Lower leg skin (tissue), 3 donors: ENCODE data around the gene DCANP1.

ENCODE experiments used
- POLR2A ChIP-seq, 2 donors: fragments of 450-650 bp; IDR thresholded peaks; one replicate each; pipeline ENCODE4 v1.6.1; 2016 to 2017; ENCODE audit warnings: antibody characterized with exemption in 2 of 2, mild to moderate bottlenecking in 1 of 2, moderate library complexity in 1 of 2
- TF ChIP-seq, protein P1 (sequence below), 3 donors: fragments of 450-650 bp; IDR thresholded peaks; one replicate each; pipeline ENCODE4 v1.5.1; 2016; ENCODE audit warnings: antibody characterized with exemption in 3 of 3, mild to moderate bottlenecking in 3 of 3, moderate library complexity in 2 of 3

DNA sequence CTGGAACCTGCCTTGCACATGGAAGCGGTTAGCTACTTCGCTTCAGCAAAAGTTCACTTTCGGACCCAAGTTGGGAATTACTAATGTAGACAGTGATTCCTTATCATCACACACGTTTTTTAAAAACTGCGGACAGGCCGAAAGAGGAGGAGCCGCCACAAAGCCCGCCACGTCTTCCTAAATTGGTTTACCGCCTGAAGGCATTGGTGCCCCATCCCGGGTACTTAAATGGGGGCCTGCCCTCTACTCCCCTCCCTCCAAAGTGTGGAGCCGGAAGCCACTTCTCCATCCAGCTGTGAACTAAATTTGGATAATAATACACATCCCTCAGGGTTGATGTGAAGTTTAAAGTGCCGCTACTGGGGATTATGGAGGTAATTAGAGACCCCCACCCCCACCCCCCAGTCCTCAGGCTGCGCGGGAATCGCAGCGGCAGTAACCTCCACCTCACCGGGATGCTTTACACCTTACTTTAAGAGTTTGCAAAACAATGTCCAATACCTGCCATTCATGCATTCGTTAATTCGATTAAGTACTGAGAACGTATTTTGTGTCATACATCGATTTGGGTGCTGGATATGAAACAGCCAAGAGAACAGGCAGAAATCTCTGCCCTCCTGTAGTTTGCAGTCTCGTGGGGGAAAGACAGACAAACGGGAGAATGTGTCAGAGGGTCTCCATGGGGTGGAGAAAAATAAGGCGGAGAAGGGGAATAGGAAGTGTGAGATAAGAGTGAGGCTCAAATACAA, 47.2 kb downstream of the DCANP1 start:
- TF ChIP-seq, protein P1, sequence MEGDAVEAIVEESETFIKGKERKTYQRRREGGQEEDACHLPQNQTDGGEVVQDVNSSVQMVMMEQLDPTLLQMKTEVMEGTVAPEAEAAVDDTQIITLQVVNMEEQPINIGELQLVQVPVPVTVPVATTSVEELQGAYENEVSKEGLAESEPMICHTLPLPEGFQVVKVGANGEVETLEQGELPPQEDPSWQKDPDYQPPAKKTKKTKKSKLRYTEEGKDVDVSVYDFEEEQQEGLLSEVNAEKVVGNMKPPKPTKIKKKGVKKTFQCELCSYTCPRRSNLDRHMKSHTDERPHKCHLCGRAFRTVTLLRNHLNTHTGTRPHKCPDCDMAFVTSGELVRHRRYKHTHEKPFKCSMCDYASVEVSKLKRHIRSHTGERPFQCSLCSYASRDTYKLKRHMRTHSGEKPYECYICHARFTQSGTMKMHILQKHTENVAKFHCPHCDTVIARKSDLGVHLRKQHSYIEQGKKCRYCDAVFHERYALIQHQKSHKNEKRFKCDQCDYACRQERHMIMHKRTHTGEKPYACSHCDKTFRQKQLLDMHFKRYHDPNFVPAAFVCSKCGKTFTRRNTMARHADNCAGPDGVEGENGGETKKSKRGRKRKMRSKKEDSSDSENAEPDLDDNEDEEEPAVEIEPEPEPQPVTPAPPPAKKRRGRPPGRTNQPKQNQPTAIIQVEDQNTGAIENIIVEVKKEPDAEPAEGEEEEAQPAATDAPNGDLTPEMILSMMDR (IDR thresholded peaks at IDR 0.05) = no peak
- no peak for TF ChIP-seq POLR2A (IDR thresholded peaks at IDR 0.05)
